Suprapubic skin (tissue), 4 donors: ENCODE results near the gene TLL1. TPM values are rescaled to one million over a fixed set of nuclear protein-coding genes. Genes with fewer than 3 reads are reported as not detected.

ENCODE experiments used
- DNase-seq, 2 donors: peaks; one replicate each; pipeline ENCODE4 v3.0.0-alpha.2; 2019; ENCODE audit warnings: low spot score in 2 of 2
- H3K27ac ChIP-seq: fragments of 200-600 bp; sonication (generic); one replicate; pipeline ENCODE4 v1.5.1; 2019
- H3K27me3 ChIP-seq: fragments of 200-600 bp; sonication (generic); one replicate; pipeline ENCODE4 v1.5.1; 2019
- H3K36me3 ChIP-seq: fragments of 200-600 bp; sonication (generic); one replicate; pipeline ENCODE4 v1.5.1; 2019
- H3K4me1 ChIP-seq: fragments of 200-600 bp; sonication (generic); one replicate; pipeline ENCODE4 v1.5.1; 2019
- H3K4me3 ChIP-seq: fragments of 200-600 bp; sonication (generic); one replicate; pipeline ENCODE4 v1.5.1; 2019; ENCODE audit warnings: mild to moderate bottlenecking
- H3K9me3 ChIP-seq: fragments of 200-600 bp; sonication (generic); one replicate; pipeline ENCODE4 v1.5.1; 2019
- EP300 ChIP-seq: sonication (generic); formaldehyde crosslinking; IDR thresholded peaks from one replicate; pipeline ENCODE4 v1.6.1; 2017; ENCODE audit warnings: antibody characterized with exemption
- POLR2A ChIP-seq, 2 donors: fragments of 450-650 bp; IDR thresholded peaks; one replicate each; pipeline ENCODE4 v1.6.1; 2017; ENCODE audit warnings: antibody characterized with exemption in 2 of 2, mild to moderate bottlenecking in 2 of 2, moderate library complexity in 2 of 2
- POLR2AphosphoS5 ChIP-seq, 3 donors: sonication (generic); formaldehyde crosslinking; IDR thresholded peaks; one replicate each; pipeline ENCODE4 v1.6.1; 2017; ENCODE audit warnings: antibody characterized with exemption in 3 of 3
- whole genome bisulfite sequencing: methylation state at CpG from one replicate; pipeline ENCODE4 v1.1.5; 2018; 5-methylcytosine and 5-hydroxymethylcytosine counted together
- total RNA-seq, 4 donors: library from RNA; depleted of rRNA; stranded (reverse); fragments of >200 nt; gene quantifications; one replicate each; pipeline ENCODE4 v1.1.0, GENCODE V29; 2016
- TF ChIP-seq, protein P1 (sequence below), 2 donors: fragments of 200-600 bp in 1 of 2; fragments of 450-650 bp in 1 of 2; sonication (generic) in 1 of 2; IDR thresholded peaks; one replicate each; pipeline ENCODE4 v1.5.1; 2016 to 2019; ENCODE audit warnings: antibody characterized with exemption in 2 of 2, mild to moderate bottlenecking in 1 of 2, moderate library complexity in 1 of 2

TLL1 gene
- total RNA-seq, 4 donors from 2014 or later, result 6.4 to 12.9 (median 8.6) TPM

DNA sequence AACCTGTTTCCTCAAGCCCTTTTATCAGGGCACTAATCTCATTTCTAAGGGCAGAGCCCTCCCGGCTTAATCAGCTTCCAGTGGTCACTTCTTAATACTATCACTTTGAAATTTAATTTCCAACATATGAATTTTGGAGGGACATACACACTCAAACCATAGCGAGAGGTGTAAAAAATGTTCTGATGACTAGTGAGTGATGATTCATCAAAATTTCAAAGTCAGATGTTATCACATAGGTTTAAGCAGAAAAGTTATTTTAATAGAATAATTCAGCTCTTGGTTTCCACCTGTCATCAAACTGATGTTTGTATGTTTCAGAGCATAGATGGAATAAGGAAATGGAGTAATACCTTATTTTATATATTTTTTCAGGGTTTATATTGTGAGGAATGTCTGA is 161.9 kb downstream of the TLL1 start:
- Histone ChIP-seq H3K4me1 (no peaks in the 10 kb centered on the region), H3K27ac (no peak overlapping the region), H3K27me3 (no peaks in the 10 kb centered on the region), H3K9me3 (no peaks in the 10 kb centered on the region), H3K36me3 (no peaks in the 10 kb centered on the region), H3K4me3 (no peak overlapping the region)
- TF ChIP-seq POLR2AphosphoS5 (IDR thresholded peaks at IDR 0.05), result no peak
- TF ChIP-seq, protein P1, sequence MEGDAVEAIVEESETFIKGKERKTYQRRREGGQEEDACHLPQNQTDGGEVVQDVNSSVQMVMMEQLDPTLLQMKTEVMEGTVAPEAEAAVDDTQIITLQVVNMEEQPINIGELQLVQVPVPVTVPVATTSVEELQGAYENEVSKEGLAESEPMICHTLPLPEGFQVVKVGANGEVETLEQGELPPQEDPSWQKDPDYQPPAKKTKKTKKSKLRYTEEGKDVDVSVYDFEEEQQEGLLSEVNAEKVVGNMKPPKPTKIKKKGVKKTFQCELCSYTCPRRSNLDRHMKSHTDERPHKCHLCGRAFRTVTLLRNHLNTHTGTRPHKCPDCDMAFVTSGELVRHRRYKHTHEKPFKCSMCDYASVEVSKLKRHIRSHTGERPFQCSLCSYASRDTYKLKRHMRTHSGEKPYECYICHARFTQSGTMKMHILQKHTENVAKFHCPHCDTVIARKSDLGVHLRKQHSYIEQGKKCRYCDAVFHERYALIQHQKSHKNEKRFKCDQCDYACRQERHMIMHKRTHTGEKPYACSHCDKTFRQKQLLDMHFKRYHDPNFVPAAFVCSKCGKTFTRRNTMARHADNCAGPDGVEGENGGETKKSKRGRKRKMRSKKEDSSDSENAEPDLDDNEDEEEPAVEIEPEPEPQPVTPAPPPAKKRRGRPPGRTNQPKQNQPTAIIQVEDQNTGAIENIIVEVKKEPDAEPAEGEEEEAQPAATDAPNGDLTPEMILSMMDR (IDR thresholded peaks at IDR 0.05), result no peak
- no peak for DNase-seq
- WGBS, result 73% methylated on average over 2 of the region's 2 CpGs

- WGBS, result 50% methylated on average over 1 of the region's 1 CpG
- peaks cover 4% of the 10 kb centered on the region for H3K4me1 ChIP-seq
- H3K9me3 ChIP-seq, result no peaks in the 10 kb centered on the region
- no peak for DNase-seq
- no peak overlapping the region for H3K27ac ChIP-seq
- H3K27me3 ChIP-seq, result no peaks in the 10 kb centered on the region
- TF ChIP-seq, protein P1 (IDR thresholded peaks at IDR 0.05), result no peak
- TF ChIP-seq POLR2AphosphoS5 (IDR thresholded peaks at IDR 0.05) (no peak), EP300 (no peak), POLR2A (IDR thresholded peaks at IDR 0.05) (no peak)
- no peak overlapping the region for H3K4me3 ChIP-seq
- H3K36me3 ChIP-seq, result no peaks in the 10 kb centered on the region
These were observed 166.8 kb downstream of the TLL1 start for GRCh38 chr4:166039822-166040221.

DNA sequence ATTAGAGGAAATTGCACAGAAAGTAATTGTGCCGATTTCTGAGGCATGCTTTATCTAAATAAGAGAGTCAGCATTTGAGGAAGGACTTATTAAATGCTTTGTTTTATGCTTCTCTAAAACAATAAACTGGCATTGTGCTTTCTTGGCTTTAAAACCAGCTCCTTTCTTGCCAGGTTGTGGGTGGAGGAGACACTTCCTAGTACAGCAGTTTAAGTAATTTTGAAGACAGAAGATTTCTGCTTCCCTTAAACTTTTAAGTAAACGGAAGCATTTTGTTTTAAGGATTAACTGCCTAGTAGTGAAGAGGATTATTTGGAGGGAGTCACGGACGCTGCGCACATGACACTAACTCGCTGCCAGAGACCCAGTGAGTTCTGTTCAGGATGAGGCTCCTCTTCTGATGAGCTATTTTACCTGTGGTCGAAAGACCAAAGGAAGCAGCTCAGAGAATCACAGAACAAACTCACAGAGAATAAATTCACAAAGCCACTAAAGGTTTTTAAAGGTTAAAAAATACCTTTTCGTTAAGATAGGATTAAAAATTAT is 169.5 kb downstream of the TLL1 start:
- H3K27me3 ChIP-seq, result no peaks in the 10 kb centered on the region
- H3K4me3 ChIP-seq, result peak overlapping the region; percentile 17
- TF ChIP-seq, protein P1 (IDR thresholded peaks at IDR 0.05), result no peak
- no peak for TF ChIP-seq EP300
- no peak for TF ChIP-seq POLR2AphosphoS5 (IDR thresholded peaks at IDR 0.05)
- TF ChIP-seq POLR2A (IDR thresholded peaks at IDR 0.05), result no peak
- WGBS, result 49% methylated on average over 8 of the region's 8 CpGs
- H3K4me1 ChIP-seq, result peaks cover 4% of the 10 kb centered on the region
- H3K36me3 ChIP-seq, result no peaks in the 10 kb centered on the region
- no peaks in the 10 kb centered on the region for H3K9me3 ChIP-seq
- no peak for DNase-seq
- H3K27ac ChIP-seq, result no peak overlapping the region

- Histone ChIP-seq H3K36me3 (no peaks in the 10 kb centered on the region), H3K4me1 (peaks cover 4% of the 10 kb centered on the region), H3K27ac (no peak overlapping the region), H3K4me3 (no peak overlapping the region), H3K9me3 (no peaks in the 10 kb centered on the region), H3K27me3 (no peaks in the 10 kb centered on the region)
- WGBS, result 90% methylated on average over 6 of the region's 6 CpGs
- TF ChIP-seq, protein P1 (IDR thresholded peaks at IDR 0.05), result no peak
- no peak for TF ChIP-seq POLR2A (IDR thresholded peaks at IDR 0.05)
- DNase-seq, result no peak
These were observed 170.8 kb downstream of the TLL1 start for GRCh38 chr4:166043801-166044200.

GRCh38 chr4:166044871-166045270 is 171.8 kb downstream of the TLL1 start:
- no peak for TF ChIP-seq POLR2AphosphoS5 (IDR thresholded peaks at IDR 0.05)
- TF ChIP-seq, protein P1 (IDR thresholded peaks at IDR 0.05), result no peak
- no peak for TF ChIP-seq EP300
- TF ChIP-seq POLR2A (IDR thresholded peaks at IDR 0.05), result no peak

More at GRCh38 chr4:166044871-166045270, 171.8 kb downstream of the TLL1 start:
- Histone ChIP-seq H3K4me3 (no peak overlapping the region), H3K27ac (no peak overlapping the region), H3K36me3 (no peaks in the 10 kb centered on the region), H3K27me3 (no peaks in the 10 kb centered on the region), H3K9me3 (no peaks in the 10 kb centered on the region), H3K4me1 (peaks cover 4% of the 10 kb centered on the region)
- DNase-seq, result no peak
